ENCODE results near the gene SSTR5.

DNA sequence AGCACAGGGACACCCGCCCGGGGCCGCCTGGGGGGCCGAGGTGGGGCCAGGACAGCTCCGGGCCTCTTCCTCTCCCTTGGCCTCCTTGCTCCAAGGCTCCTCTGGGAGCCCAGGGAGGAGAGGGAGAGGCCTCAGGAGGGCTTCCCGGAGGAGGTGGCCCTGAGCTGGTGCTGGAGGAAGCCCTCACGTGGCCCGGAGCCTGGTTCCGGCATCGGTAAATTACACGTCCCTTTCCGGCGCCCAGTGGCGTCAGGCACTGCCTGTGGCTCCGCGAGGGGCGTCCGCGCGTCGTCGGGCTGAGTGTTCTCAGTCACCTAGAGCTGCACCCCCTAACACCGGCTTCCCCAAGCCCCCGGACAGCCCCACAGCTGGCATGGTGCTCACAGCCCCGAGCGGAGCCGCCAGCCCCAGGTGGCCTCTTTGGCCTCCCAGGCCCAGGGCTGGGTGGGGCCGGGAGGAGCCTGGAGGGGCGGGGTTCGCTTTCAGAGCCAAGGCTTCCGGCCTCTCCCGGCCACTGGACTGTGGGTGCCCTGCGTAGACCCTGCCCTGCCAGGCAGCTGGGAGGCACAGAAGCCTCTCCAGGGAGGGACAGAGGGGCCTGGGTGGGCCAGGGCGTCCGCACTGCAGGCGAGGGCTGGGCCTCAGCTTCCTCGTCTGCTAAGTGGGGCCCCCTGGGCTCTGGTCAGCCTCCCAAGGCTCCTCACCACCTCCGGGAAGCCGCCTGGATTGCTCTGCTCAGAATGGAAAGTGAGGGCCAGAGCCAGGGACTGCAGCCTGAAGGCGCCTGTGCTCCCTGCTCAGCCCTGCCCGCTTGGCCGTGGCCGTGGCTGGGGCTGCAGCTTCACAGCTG is 27.9 kb upstream of the SSTR5 start:
- TF ChIP-seq EZH2 (IDR thresholded peaks at IDR 0.05; ENCODE audit: borderline replicate concordance, insufficient read depth, low read depth, low read length, poor library complexity, severe bottlenecking) (no peak), CTCF (IDR thresholded peaks at IDR 0.05) (no peak)

Data from B cell (primary cell).